GM13977 (cell line): ENCODE results near the gene ADAMTS18.

ENCODE experiments used
- DNase-seq: peaks from one replicate; pipeline ENCODE4 v3.0.0; 2012; ENCODE audit warnings: low spot score
- CTCF ChIP-seq: IDR thresholded peaks from 2 replicates; pipeline ENCODE4 v1.5.1; 2012; ENCODE audit warnings: mild to moderate bottlenecking, control low read depth; ENCODE audit not compliant: insufficient read depth; ENCODE audit errors: extremely low read depth, missing control alignments
- in situ Hi-C: fragments of 300-500 bp; cut with MboI; formaldehyde crosslinking; loops from one replicate; pipeline ENCODE4 v1.12.0; 2022; ENCODE audit warnings: low sequenced_read_pairs, low pct_unique_long_range_greater_than_20kb, mixed read lengths, inconsistent platforms; ENCODE audit not compliant: unreplicated experiment

Gene ADAMTS18

GRCh38 chr16:77402118-77402517 lies 32.7 kb downstream of the ADAMTS18 start:
- DNase-seq: no peak
- in situ Hi-C loops: no loop called here
- TF ChIP-seq CTCF: no peak

- TF ChIP-seq CTCF: no peak
- DNase-seq: no peak
- in situ Hi-C loops: no loop called here
Measured at GRCh38 chr16:77399546-77399945, 35.3 kb downstream of the ADAMTS18 start.

- no peak for DNase-seq
- no peak for TF ChIP-seq CTCF
- in situ Hi-C loops: no loop called here
Measured at GRCh38 chr16:77399066-77399465, 35.8 kb downstream of the ADAMTS18 start.

GRCh38 chr16:77398495-77398894 lies 36.3 kb downstream of the ADAMTS18 start:
- no peak for DNase-seq

GRCh38 chr16:77396461-77396860 lies 38.4 kb downstream of the ADAMTS18 start:
- no peak for TF ChIP-seq CTCF
- in situ Hi-C loops: no loop called here
- DNase-seq: no peak

More at GRCh38 chr16:77398495-77398894, 36.3 kb downstream of the ADAMTS18 start:
- in situ Hi-C loops: no loop called here
- no peak for TF ChIP-seq CTCF

GRCh38 chr16:77394699-77395098 lies 40.1 kb downstream of the ADAMTS18 start:
- TF ChIP-seq CTCF: no peak
- DNase-seq: no peak
- in situ Hi-C loops: no loop called here

- TF ChIP-seq CTCF: no peak
- DNase-seq: no peak
- in situ Hi-C loops: no loop called here
Measured at GRCh38 chr16:77393955-77394354, 40.9 kb downstream of the ADAMTS18 start.
